ENCODE data around the gene C1QTNF4.
"Not testable (repeated sequence)": the region's sequence is repeated elsewhere in the genome, so short reads cannot be mapped to it uniquely, and the experiment has no call there.

C1QTNF4 gene

GRCh38 chr11:47552566-47553405 is 41.4 kb downstream of the C1QTNF4 start, which contains the start of gene CELF1:
CELF1 (minus strand) TSS chr11:47553132; CDS start chr11:47499523, 53,609 bp downstream.
- peak within 1 kb of the TSS; percentile 92 to 98 (median 96) for H3K9ac ChIP-seq
- peak within 1 kb of the TSS; percentile 85 to 98 (median 93) for H3K27ac ChIP-seq
- no peak for TF ChIP-seq Cebpa-rat (IDR thresholded peaks at IDR 0.05)
- peaks cover 32 to 53% (median 46%) of the 10 kb centered on the region in 10 experiments for H3K4me1 ChIP-seq
- H3K9me3 ChIP-seq (replicated peaks in 1 of 11) = no peaks in the 10 kb centered on the region; a peak in 1 of 22 replicates
- peaks cover 38 to 47% (median 41%) of the 10 kb centered on the region in 11 experiments for H4K20me1 ChIP-seq
- H3K4me2 ChIP-seq = peak within 1 kb of the TSS; percentile 79 to 98 (median 92)
- H3K4me3 ChIP-seq = peak within 1 kb of the TSS; percentile 85 to 97 (median 92)
- no peaks in the 10 kb centered on the region for H3K27me3 ChIP-seq
- peaks cover 8 to 38% (median 30%) of the 10 kb centered on the region in 11 experiments; a peak in 20 of 22 replicates for H3K36me3 ChIP-seq

DNA sequence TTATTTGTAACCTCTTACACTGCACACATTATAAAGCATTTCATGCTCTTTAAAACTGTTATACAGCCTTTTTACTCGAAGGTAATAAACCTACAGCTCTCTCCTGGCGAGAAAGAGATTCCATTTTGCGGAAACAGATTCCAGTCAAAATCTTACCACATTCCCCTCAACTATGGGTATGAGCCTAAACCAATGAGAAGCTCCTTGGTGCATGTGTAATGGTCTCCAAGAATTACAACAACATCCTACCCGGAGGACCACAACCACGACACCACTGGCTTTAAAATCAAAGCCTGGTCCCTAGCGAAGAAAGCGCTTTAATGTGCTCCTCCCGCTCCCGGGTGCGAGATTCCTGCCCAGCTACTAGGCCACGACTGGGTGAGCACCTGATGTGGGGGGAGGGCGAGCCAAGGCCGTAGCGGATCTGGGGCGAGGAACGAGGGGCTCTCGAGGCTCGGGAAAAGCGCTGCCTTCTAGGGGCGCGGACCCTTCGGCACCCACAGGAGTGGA is 42.1 kb downstream of the C1QTNF4 start:
- peak overlapping the region; percentile 85 to 98 (median 93) for H3K27ac ChIP-seq
- H3K4me3 ChIP-seq = peak overlapping the region; percentile 85 to 97 (median 92)
- TF ChIP-seq Cebpa-rat (IDR thresholded peaks at IDR 0.05) = no peak
- no peaks in the 10 kb centered on the region; a peak in 1 of 22 replicates for H3K9me3 ChIP-seq (replicated peaks in 1 of 11)
- H4K20me1 ChIP-seq = peaks cover 45 to 54% (median 48%) of the 10 kb centered on the region in 11 experiments
- peaks cover 38 to 60% (median 52%) of the 10 kb centered on the region in 10 experiments for H3K4me1 ChIP-seq
- H3K36me3 ChIP-seq = peaks cover 9 to 45% (median 37%) of the 10 kb centered on the region in 11 experiments; a peak in 20 of 22 replicates
- H3K27me3 ChIP-seq = no peaks in the 10 kb centered on the region
- H3K9ac ChIP-seq = peak overlapping the region; percentile 92 to 98 (median 96)
- peak overlapping the region; percentile 77 to 98 (median 92) for H3K4me2 ChIP-seq

DNA sequence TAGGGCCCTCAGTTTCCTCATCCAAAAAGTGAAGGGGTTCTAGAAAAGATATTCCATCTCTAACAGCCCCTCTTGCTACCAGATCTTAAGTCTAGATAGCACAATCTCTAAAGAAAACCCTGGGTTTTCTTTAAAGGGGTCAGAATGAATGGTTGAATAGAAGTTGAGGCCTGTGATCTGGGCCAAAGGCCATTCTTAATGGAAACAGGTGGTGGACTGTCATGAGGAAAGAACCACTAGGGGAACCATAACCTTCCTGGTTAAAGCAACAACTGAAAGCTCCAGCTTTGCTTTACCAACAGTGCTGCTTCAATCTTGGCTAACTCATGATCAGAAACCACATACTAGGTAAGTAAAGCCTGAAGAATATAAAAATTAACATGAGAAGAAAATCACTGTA is 43.1 kb downstream of the C1QTNF4 start:
- peak overlapping the region; percentile 77 to 98 (median 92) for H3K4me2 ChIP-seq
- peaks cover 54 to 64% (median 58%) of the 10 kb centered on the region in 11 experiments for H4K20me1 ChIP-seq
- peak overlapping the region; percentile 85 to 97 (median 92); a peak in 19 of 20 replicates for H3K4me3 ChIP-seq
- peaks cover 38 to 65% (median 52%) of the 10 kb centered on the region in 10 experiments for H3K4me1 ChIP-seq
- H3K9ac ChIP-seq = peak overlapping the region; percentile 92 to 98 (median 96); a peak in 18 of 22 replicates
- peak overlapping the region; percentile 85 to 98 (median 93); a peak in 20 of 22 replicates for H3K27ac ChIP-seq
- H3K27me3 ChIP-seq = no peaks in the 10 kb centered on the region
- H3K9me3 ChIP-seq (replicated peaks in 1 of 11) = no peaks in the 10 kb centered on the region; a peak in 1 of 22 replicates
- no peak for TF ChIP-seq Cebpa-rat (IDR thresholded peaks at IDR 0.05)
- H3K36me3 ChIP-seq = peaks cover 9 to 52% (median 46%) of the 10 kb centered on the region in 11 experiments; a peak in 20 of 22 replicates

- Histone ChIP-seq H3K36me3 (peaks cover 9 to 54% (median 47%) of the 10 kb centered on the region in 11 experiments; a peak in 20 of 22 replicates), H3K27ac (peak overlapping the region in 3 of 11 experiments; percentile 94 to 98 (median 95); a peak in 6 of 22 replicates), H3K4me3 (peak overlapping the region; percentile 85 to 97 (median 92); a peak in 17 of 20 replicates), H3K4me2 (peak overlapping the region; percentile 77 to 98 (median 92)), H3K27me3 (no peaks in the 10 kb centered on the region), H3K9me3 (replicated peaks in 1 of 11) (no peaks in the 10 kb centered on the region; a peak in 1 of 22 replicates), H3K9ac (peak overlapping the region in 3 of 11 experiments; percentile 10 to 96 (median 14); a peak in 5 of 22 replicates), H3K4me1 (peaks cover 38 to 65% (median 52%) of the 10 kb centered on the region in 10 experiments), H4K20me1 (peaks cover 57 to 69% (median 62%) of the 10 kb centered on the region in 11 experiments)
- no peak; a peak in 1 of 22 replicates for TF ChIP-seq Cebpa-rat (IDR thresholded peaks at IDR 0.05)
These were observed 43.7 kb downstream of the C1QTNF4 start for GRCh38 chr11:47550288-47551047.

GRCh38 chr11:47546274-47546673 is 47.9 kb downstream of the C1QTNF4 start:
- not testable (repeated sequence) for H3K4me3 ChIP-seq; H3K9me3 ChIP-seq (replicated peaks in 1 of 11); H3K27ac ChIP-seq; H3K27me3 ChIP-seq; H3K4me2 ChIP-seq; H3K9ac ChIP-seq
- peaks cover 28 to 85% (median 43%) of the 10 kb centered on the region in 10 experiments for H3K4me1 ChIP-seq
- H4K20me1 ChIP-seq = peaks cover 94 to 99% (median 98%) of the 10 kb centered on the region in 11 experiments
- H3K36me3 ChIP-seq = peaks cover 19 to 82% (median 69%) of the 10 kb centered on the region in 11 experiments; a peak in 21 of 22 replicates

- peaks cover 17 to 83% (median 65%) of the 10 kb centered on the region in 11 experiments; a peak in 21 of 22 replicates for H3K36me3 ChIP-seq
- peaks cover 28 to 85% (median 43%) of the 10 kb centered on the region in 10 experiments for H3K4me1 ChIP-seq
- H3K27me3 ChIP-seq = no peaks in the 10 kb centered on the region
- 0 out of 22 replicates have a peak overlapping the region, but pooled peaks of 1 of the 11 experiments have one; percentile 1 for H3K4me2 ChIP-seq
- no peak overlapping the region for H3K9ac ChIP-seq
- H3K4me3 ChIP-seq = no peak overlapping the region
- H3K27ac ChIP-seq = no peak overlapping the region
- no peaks in the 10 kb centered on the region; a peak in 1 of 22 replicates for H3K9me3 ChIP-seq (replicated peaks in 1 of 11)
- no peak for TF ChIP-seq Cebpa-rat (IDR thresholded peaks at IDR 0.05)
- H4K20me1 ChIP-seq = peaks cover 94 to 99% (median 98%) of the 10 kb centered on the region in 11 experiments
These were observed 48.9 kb downstream of the C1QTNF4 start for GRCh38 chr11:47545298-47545697.

- Histone ChIP-seq H4K20me1 (peaks cover 97 to 99% (median 99%) of the 10 kb centered on the region in 11 experiments), H3K4me2 (peak overlapping the region in 10 of 11 experiments; percentile 14 to 61 (median 32); a peak in 16 of 22 replicates), H3K4me1 (peaks cover 46 to 92% (median 54%) of the 10 kb centered on the region in 10 experiments), H3K27ac (peak overlapping the region in 3 of 11 experiments; percentile 6 to 41 (median 7); a peak in 4 of 22 replicates), H3K9ac (peak overlapping the region in 2 of 11 experiments; percentile 2 to 47; a peak in 3 of 22 replicates), H3K9me3 (replicated peaks in 1 of 11) (0 out of 22 replicates have a peak, but pooled peaks cover 0 to 3% (median 0%) of the 10 kb centered on the region in 11 experiments), H3K36me3 (peaks cover 14 to 72% (median 44%) of the 10 kb centered on the region in 11 experiments; a peak in 21 of 22 replicates), H3K27me3 (no peaks in the 10 kb centered on the region), H3K4me3 (no peak overlapping the region)
- no peak for TF ChIP-seq Cebpa-rat (IDR thresholded peaks at IDR 0.05)
These were observed 53.1 kb downstream of the C1QTNF4 start for GRCh38 chr11:47541070-47541469.

GRCh38 chr11:47539681-47540039 is 54.6 kb downstream of the C1QTNF4 start:
- Histone ChIP-seq H3K27me3 (no peaks in the 10 kb centered on the region), H3K4me3 (no peak overlapping the region), H3K9me3 (replicated peaks in 1 of 11) (0 out of 22 replicates have a peak, but pooled peaks cover 0 to 3% (median 0%) of the 10 kb centered on the region in 11 experiments), H3K27ac (no peak overlapping the region; a peak in 1 of 22 replicates), H4K20me1 (peaks cover 98 to 100% (median 100%) of the 10 kb centered on the region in 11 experiments), H3K4me1 (peaks cover 60 to 98% (median 67%) of the 10 kb centered on the region in 10 experiments), H3K4me2 (peak overlapping the region; percentile 14 to 61 (median 35); a peak in 20 of 22 replicates), H3K9ac (no peak overlapping the region), H3K36me3 (peaks cover 18 to 69% (median 48%) of the 10 kb centered on the region in 11 experiments; a peak in 20 of 22 replicates)
- TF ChIP-seq Cebpa-rat (IDR thresholded peaks at IDR 0.05) = no peak
